ENCODE data around the gene M1AP.

GRCh38 chr2:74515981-74516633, 132.0 kb downstream of the M1AP start:
- TF ChIP-seq POLR2A (IDR thresholded peaks at IDR 0.05; ENCODE audit: low read depth, low read length): no peak
- no peak for TF ChIP-seq POLR2AphosphoS5 (IDR thresholded peaks at IDR 0.05; ENCODE audit: low read depth, low read length)
- TF ChIP-seq TAF1 (IDR thresholded peaks at IDR 0.05; ENCODE audit: borderline replicate concordance, low read depth, low read length): no peak

Data from GM12892 (cell line).